Gastroesophageal sphincter (tissue), 3 donors: ENCODE measurements around the gene PTBP1.

Experiments used
- CTCF ChIP-seq, 4 experiments: fragments of 200-600 bp in 2 of 4; fragments of 450-650 bp in 2 of 4; sonication (generic) in 1 of 4; IDR thresholded peaks; one replicate each; pipeline ENCODE4 v1.5.1; 2017 to 2019; ENCODE audit warnings: antibody characterized with exemption in 4 of 4, mild to moderate bottlenecking in 2 of 4, moderate library complexity in 2 of 4
- POLR2AphosphoS5 ChIP-seq: sonication (generic); formaldehyde crosslinking; IDR thresholded peaks from one replicate; pipeline ENCODE4 v1.6.1; 2017; ENCODE audit warnings: antibody characterized with exemption

GRCh38 chr19:852136-853013, 55.1 kb downstream of the PTBP1 start, which contains the start of gene ELANE:
- TF ChIP-seq CTCF (IDR thresholded peaks at IDR 0.05) (no peak), POLR2AphosphoS5 (no peak)
